GM12865 (cell line): ENCODE results near the gene PRR5L.

Experiments used
- DNase-seq: peaks from one replicate; pipeline ENCODE4 v3.0.0; 2010; ENCODE audit warnings: low read depth
- H3K4me3 ChIP-seq: 2 replicates; pipeline ENCODE4 v1.5.1; 2011; ENCODE audit warnings: mild to moderate bottlenecking, low read depth, low read length, control low read depth
- CTCF ChIP-seq: IDR thresholded peaks from 2 replicates; pipeline ENCODE4 v1.5.1; 2011; ENCODE audit warnings: low read length, control low read depth, low read depth, inconsistent platforms; ENCODE audit not compliant: insufficient read depth; ENCODE audit errors: missing control alignments

Gene PRR5L

DNA sequence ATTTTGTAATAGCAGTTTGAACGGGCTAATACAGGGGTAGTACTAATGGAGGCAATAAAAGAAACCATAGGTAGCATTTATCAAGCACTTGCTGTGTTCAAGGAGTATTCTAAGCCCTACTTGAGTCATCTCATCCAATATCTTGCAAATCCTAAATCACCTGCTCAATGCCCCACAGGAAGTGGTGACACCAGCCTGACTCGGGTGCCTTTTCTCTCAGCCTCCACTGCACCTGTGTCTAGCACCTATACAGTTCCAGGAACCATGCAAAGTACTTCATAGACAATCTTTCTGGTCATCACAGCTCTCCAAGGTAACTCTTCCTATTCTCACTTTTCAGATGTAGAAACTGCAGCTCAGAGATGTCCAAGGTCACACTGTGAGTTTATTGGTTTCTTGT, 98.0 kb downstream of the PRR5L start:
- no peak overlapping the region for H3K4me3 ChIP-seq
- no peak for DNase-seq
- no peak for TF ChIP-seq CTCF

GRCh38 chr11:36394926-36395325, 98.8 kb downstream of the PRR5L start:
- TF ChIP-seq CTCF, result no peak
- H3K4me3 ChIP-seq, result no peak overlapping the region
- no peak for DNase-seq

- H3K4me3 ChIP-seq, result no peak overlapping the region
- DNase-seq, result no peak
- no peak for TF ChIP-seq CTCF
Observed at GRCh38 chr11:36395978-36396736, 100.1 kb downstream of the PRR5L start.

DNA sequence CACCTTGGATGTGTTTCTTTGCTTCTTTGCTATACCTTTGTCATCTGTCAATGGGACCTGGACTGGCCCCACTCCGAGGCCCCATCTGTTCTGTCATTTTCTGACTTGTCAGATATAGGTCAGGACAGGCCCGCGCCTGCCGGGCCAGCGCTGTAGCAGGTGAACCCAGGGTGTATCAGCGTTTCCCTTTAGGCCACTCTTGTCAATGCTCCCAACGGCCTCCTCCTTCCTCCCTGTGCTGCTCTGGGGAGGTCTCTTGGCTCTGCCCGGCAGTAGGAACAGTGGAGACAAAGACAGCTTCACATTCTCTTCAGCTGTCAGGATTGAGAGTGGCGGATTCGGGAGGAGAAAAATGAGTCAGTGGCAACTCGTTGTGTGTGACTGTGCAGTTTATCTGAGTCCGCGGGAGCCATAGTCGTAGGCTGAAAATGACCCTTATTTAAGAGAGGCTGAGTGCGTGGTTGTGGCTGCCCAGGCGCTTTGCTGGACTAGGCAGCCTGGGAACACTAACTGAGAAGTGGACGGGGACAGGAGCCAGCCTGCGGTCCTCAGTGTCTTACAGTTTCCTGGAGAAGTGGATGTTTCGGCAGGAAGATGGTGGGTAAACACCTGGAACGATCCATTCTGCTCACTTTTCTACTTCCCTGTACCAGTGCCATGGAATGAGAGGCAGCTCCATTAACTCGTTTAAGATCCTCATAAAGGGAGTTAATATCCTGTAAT, 102.3 kb downstream of the PRR5L start:
- no peak for TF ChIP-seq CTCF
- no peak for DNase-seq
- no peak overlapping the region for H3K4me3 ChIP-seq

GRCh38 chr11:36399236-36399635, 103.1 kb downstream of the PRR5L start:
- no peak overlapping the region for H3K4me3 ChIP-seq
- TF ChIP-seq CTCF, result no peak
- DNase-seq, result no peak

GRCh38 chr11:36399745-36400144, 103.7 kb downstream of the PRR5L start:
- no peak for TF ChIP-seq CTCF
- H3K4me3 ChIP-seq, result no peak overlapping the region
- no peak for DNase-seq
